ENCODE data around the gene NTF3.

Gene NTF3

GRCh38 chr12:5487076-5487475 lies 55.2 kb downstream of the NTF3 start:
- DNase-seq = no peak

- no peak for DNase-seq
Measured at GRCh38 chr12:5487948-5488625, 56.2 kb downstream of the NTF3 start.

GRCh38 chr12:5488626-5488955 lies 56.7 kb downstream of the NTF3 start:
- DNase-seq = no peak

- DNase-seq = no peak
Measured at GRCh38 chr12:5489017-5489416, 57.1 kb downstream of the NTF3 start.

GRCh38 chr12:5489760-5490406 lies 58.0 kb downstream of the NTF3 start:
- DNase-seq = peak in 5 of 56 donors; percentile 2 to 26 (median 4)

- no peak for DNase-seq
Measured at GRCh38 chr12:5492562-5492961, 60.7 kb downstream of the NTF3 start.

- DNase-seq = no peak
Measured at GRCh38 chr12:5493018-5493417, 61.1 kb downstream of the NTF3 start.

GRCh38 chr12:5494343-5494742 lies 62.4 kb downstream of the NTF3 start:
- no peak for DNase-seq

GRCh38 chr12:5497329-5498053 lies 65.6 kb downstream of the NTF3 start:
- DNase-seq = no peak

GRCh38 chr12:5498076-5498475 lies 66.2 kb downstream of the NTF3 start:
- no peak for DNase-seq

- DNase-seq = no peak
Measured at GRCh38 chr12:5498806-5499205, 66.9 kb downstream of the NTF3 start.

GRCh38 chr12:5499566-5500330 lies 67.8 kb downstream of the NTF3 start:
- DNase-seq = no peak

GRCh38 chr12:5500331-5500659 lies 68.4 kb downstream of the NTF3 start:
- DNase-seq = no peak

GRCh38 chr12:5503774-5504173 lies 71.9 kb downstream of the NTF3 start:
- no peak for DNase-seq

GRCh38 chr12:5505116-5505515 lies 73.2 kb downstream of the NTF3 start:
- no peak for DNase-seq

GRCh38 chr12:5505751-5506150 lies 73.8 kb downstream of the NTF3 start:
- DNase-seq = no peak

- DNase-seq = no peak
Measured at GRCh38 chr12:5506295-5506694, 74.4 kb downstream of the NTF3 start.

- DNase-seq = no peak
Measured at GRCh38 chr12:5506821-5507231, 74.9 kb downstream of the NTF3 start.

GRCh38 chr12:5507401-5507935 lies 75.6 kb downstream of the NTF3 start:
- DNase-seq = no peak

GRCh38 chr12:5507944-5508343 lies 76.0 kb downstream of the NTF3 start:
- DNase-seq = no peak

GRCh38 chr12:5509102-5509501 lies 77.2 kb downstream of the NTF3 start:
- DNase-seq = no peak

GRCh38 chr12:5509557-5509956 lies 77.6 kb downstream of the NTF3 start:
- DNase-seq = no peak
